PC-3 (cell line): ENCODE results near the gene ZNF493. TPM values are rescaled to one million over a fixed set of nuclear protein-coding genes. Genes with fewer than 3 reads are reported as not detected.

ENCODE experiments used
- total RNA-seq: library from RNA; depleted of rRNA; stranded (reverse); fragments of >200 nt; gene quantifications from 2 replicates; pipeline ENCODE4 v1.2.3, GENCODE V29; 2014; rRNA removed

The ZNF493 gene
- total RNA-seq, 1 experiment from 2014 or later: 1.3 TPM

Other genes starting within 250 kb of the ZNF493 start
- gene ZNF708, start 67.7 kb upstream of the ZNF493 start, total RNA-seq: 4.2 and 7.3 TPM in 2 replicates
- gene ZNF738, start 38.1 kb upstream of the ZNF493 start, total RNA-seq: 6.0 and 8.1 TPM in 2 replicates
- gene ZNF429, start 108.5 kb downstream of the ZNF493 start, total RNA-seq: 0.66 and 5.2 TPM in 2 replicates